ENCODE measurements around the gene KAZN.

KAZN gene

GRCh38 chr1:15107058-15107687 is 508.7 kb downstream of the KAZN start:
- H3K27ac ChIP-seq (ENCODE audit: low read depth, low read length), result no peak overlapping the region
- H3K79me2 ChIP-seq (ENCODE audit: control insufficient read depth, insufficient read depth, low read length, unreplicated experiment), result no peaks in the 10 kb centered on the region
- no peak overlapping the region for H3K4me3 ChIP-seq (ENCODE audit: low read depth, low read length)
- H3K27me3 ChIP-seq (ENCODE audit: insufficient read depth, low read length), result peaks cover 15% of the 10 kb centered on the region
- no peaks in the 10 kb centered on the region for H3K36me3 ChIP-seq (ENCODE audit: insufficient read depth, low read length)
- H2AFZ ChIP-seq (ENCODE audit: low read length, unreplicated experiment), result no peak overlapping the region
- H3K4me1 ChIP-seq (ENCODE audit: control insufficient read depth, insufficient read depth, low read length, unreplicated experiment), result no peaks in the 10 kb centered on the region

GRCh38 chr1:15107911-15108310 is 509.4 kb downstream of the KAZN start:
- H3K27ac ChIP-seq (ENCODE audit: low read depth, low read length), result no peak overlapping the region
- H3K27me3 ChIP-seq (ENCODE audit: insufficient read depth, low read length), result peaks cover 15% of the 10 kb centered on the region
- H3K4me1 ChIP-seq (ENCODE audit: control insufficient read depth, insufficient read depth, low read length, unreplicated experiment), result no peaks in the 10 kb centered on the region
- no peaks in the 10 kb centered on the region for H3K36me3 ChIP-seq (ENCODE audit: insufficient read depth, low read length)
- no peak overlapping the region for H2AFZ ChIP-seq (ENCODE audit: low read length, unreplicated experiment)
- no peaks in the 10 kb centered on the region for H3K79me2 ChIP-seq (ENCODE audit: control insufficient read depth, insufficient read depth, low read length, unreplicated experiment)
- no peak overlapping the region for H3K4me3 ChIP-seq (ENCODE audit: low read depth, low read length)

GRCh38 chr1:15110128-15110866 is 511.8 kb downstream of the KAZN start:
- no peak overlapping the region for H2AFZ ChIP-seq (ENCODE audit: low read length, unreplicated experiment)
- no peak overlapping the region for H3K4me3 ChIP-seq (ENCODE audit: low read depth, low read length)
- H3K27me3 ChIP-seq (ENCODE audit: insufficient read depth, low read length), result peaks cover 17% of the 10 kb centered on the region; the same call in 1 of the 2 replicates
- H3K79me2 ChIP-seq (ENCODE audit: control insufficient read depth, insufficient read depth, low read length, unreplicated experiment), result no peaks in the 10 kb centered on the region
- H3K27ac ChIP-seq (ENCODE audit: low read depth, low read length), result no peak overlapping the region
- no peaks in the 10 kb centered on the region for H3K4me1 ChIP-seq (ENCODE audit: control insufficient read depth, insufficient read depth, low read length, unreplicated experiment)
- no peaks in the 10 kb centered on the region for H3K36me3 ChIP-seq (ENCODE audit: insufficient read depth, low read length)

GRCh38 chr1:15110867-15111230 is 512.4 kb downstream of the KAZN start:
- H3K27ac ChIP-seq (ENCODE audit: low read depth, low read length), result no peak overlapping the region
- H3K36me3 ChIP-seq (ENCODE audit: insufficient read depth, low read length), result no peaks in the 10 kb centered on the region
- H2AFZ ChIP-seq (ENCODE audit: low read length, unreplicated experiment), result no peak overlapping the region
- H3K27me3 ChIP-seq (ENCODE audit: insufficient read depth, low read length), result peaks cover 23% of the 10 kb centered on the region
- H3K4me1 ChIP-seq (ENCODE audit: control insufficient read depth, insufficient read depth, low read length, unreplicated experiment), result no peaks in the 10 kb centered on the region
- no peaks in the 10 kb centered on the region for H3K79me2 ChIP-seq (ENCODE audit: control insufficient read depth, insufficient read depth, low read length, unreplicated experiment)
- no peak overlapping the region for H3K4me3 ChIP-seq (ENCODE audit: low read depth, low read length)

- peaks cover 34% of the 10 kb centered on the region for H3K27me3 ChIP-seq (ENCODE audit: insufficient read depth, low read length)
- no peaks in the 10 kb centered on the region for H3K4me1 ChIP-seq (ENCODE audit: control insufficient read depth, insufficient read depth, low read length, unreplicated experiment)
- H3K36me3 ChIP-seq (ENCODE audit: insufficient read depth, low read length), result no peaks in the 10 kb centered on the region
- H2AFZ ChIP-seq (ENCODE audit: low read length, unreplicated experiment), result no peak overlapping the region
- no peak overlapping the region for H3K4me3 ChIP-seq (ENCODE audit: low read depth, low read length)
- no peaks in the 10 kb centered on the region for H3K79me2 ChIP-seq (ENCODE audit: control insufficient read depth, insufficient read depth, low read length, unreplicated experiment)
- H3K27ac ChIP-seq (ENCODE audit: low read depth, low read length), result no peak overlapping the region
Measured at GRCh38 chr1:15113146-15113545, 514.7 kb downstream of the KAZN start.

GRCh38 chr1:15114884-15115283 is 516.4 kb downstream of the KAZN start:
- peaks cover 49% of the 10 kb centered on the region for H3K27me3 ChIP-seq (ENCODE audit: insufficient read depth, low read length)
- no peaks in the 10 kb centered on the region for H3K36me3 ChIP-seq (ENCODE audit: insufficient read depth, low read length)
- H3K4me1 ChIP-seq (ENCODE audit: control insufficient read depth, insufficient read depth, low read length, unreplicated experiment), result no peaks in the 10 kb centered on the region
- H3K4me3 ChIP-seq (ENCODE audit: low read depth, low read length), result no peak overlapping the region
- H3K79me2 ChIP-seq (ENCODE audit: control insufficient read depth, insufficient read depth, low read length, unreplicated experiment), result no peaks in the 10 kb centered on the region
- no peak overlapping the region for H3K27ac ChIP-seq (ENCODE audit: low read depth, low read length)
- H2AFZ ChIP-seq (ENCODE audit: low read length, unreplicated experiment), result no peak overlapping the region

- H3K27me3 ChIP-seq (ENCODE audit: insufficient read depth, low read length), result peaks cover 57% of the 10 kb centered on the region
- H3K79me2 ChIP-seq (ENCODE audit: control insufficient read depth, insufficient read depth, low read length, unreplicated experiment), result no peaks in the 10 kb centered on the region
- no peak overlapping the region for H3K27ac ChIP-seq (ENCODE audit: low read depth, low read length)
- H3K36me3 ChIP-seq (ENCODE audit: insufficient read depth, low read length), result no peaks in the 10 kb centered on the region
- H3K4me3 ChIP-seq (ENCODE audit: low read depth, low read length), result no peak overlapping the region
- no peak overlapping the region for H2AFZ ChIP-seq (ENCODE audit: low read length, unreplicated experiment)
- no peaks in the 10 kb centered on the region for H3K4me1 ChIP-seq (ENCODE audit: control insufficient read depth, insufficient read depth, low read length, unreplicated experiment)
Measured at GRCh38 chr1:15115542-15116330, 517.3 kb downstream of the KAZN start.

- no peak overlapping the region for H3K4me3 ChIP-seq (ENCODE audit: low read depth, low read length)
- no peaks in the 10 kb centered on the region for H3K4me1 ChIP-seq (ENCODE audit: control insufficient read depth, insufficient read depth, low read length, unreplicated experiment)
- H3K36me3 ChIP-seq (ENCODE audit: insufficient read depth, low read length), result no peaks in the 10 kb centered on the region
- H3K27ac ChIP-seq (ENCODE audit: low read depth, low read length), result no peak overlapping the region
- H3K27me3 ChIP-seq (ENCODE audit: insufficient read depth, low read length), result peaks cover 69% of the 10 kb centered on the region
- no peaks in the 10 kb centered on the region for H3K79me2 ChIP-seq (ENCODE audit: control insufficient read depth, insufficient read depth, low read length, unreplicated experiment)
- no peak overlapping the region for H2AFZ ChIP-seq (ENCODE audit: low read length, unreplicated experiment)
Measured at GRCh38 chr1:15116966-15117365, 518.5 kb downstream of the KAZN start.

GRCh38 chr1:15117671-15118325 is 519.3 kb downstream of the KAZN start:
- H3K27ac ChIP-seq (ENCODE audit: low read depth, low read length), result no peak overlapping the region
- H2AFZ ChIP-seq (ENCODE audit: low read length, unreplicated experiment), result no peak overlapping the region
- H3K27me3 ChIP-seq (ENCODE audit: insufficient read depth, low read length), result peaks cover 76% of the 10 kb centered on the region
- H3K4me3 ChIP-seq (ENCODE audit: low read depth, low read length), result no peak overlapping the region
- H3K4me1 ChIP-seq (ENCODE audit: control insufficient read depth, insufficient read depth, low read length, unreplicated experiment), result no peaks in the 10 kb centered on the region
- H3K36me3 ChIP-seq (ENCODE audit: insufficient read depth, low read length), result no peaks in the 10 kb centered on the region
- no peaks in the 10 kb centered on the region for H3K79me2 ChIP-seq (ENCODE audit: control insufficient read depth, insufficient read depth, low read length, unreplicated experiment)

- no peak overlapping the region for H2AFZ ChIP-seq (ENCODE audit: low read length, unreplicated experiment)
- peaks cover 81% of the 10 kb centered on the region for H3K27me3 ChIP-seq (ENCODE audit: insufficient read depth, low read length)
- no peak overlapping the region for H3K4me3 ChIP-seq (ENCODE audit: low read depth, low read length)
- no peaks in the 10 kb centered on the region for H3K36me3 ChIP-seq (ENCODE audit: insufficient read depth, low read length)
- H3K27ac ChIP-seq (ENCODE audit: low read depth, low read length), result no peak overlapping the region
- H3K79me2 ChIP-seq (ENCODE audit: control insufficient read depth, insufficient read depth, low read length, unreplicated experiment), result no peaks in the 10 kb centered on the region
- H3K4me1 ChIP-seq (ENCODE audit: control insufficient read depth, insufficient read depth, low read length, unreplicated experiment), result no peaks in the 10 kb centered on the region
Measured at GRCh38 chr1:15118579-15118978, 520.1 kb downstream of the KAZN start.

All from ACC112 (cell line).